HEK293T (cell line): ENCODE results near the gene C19orf47.

Experiments
- CTCF ChIA-PET: fragments of 350-600 bp; formaldehyde crosslinking; extraction: SDS; loops from one replicate; lab custom pipeline; 2021; ENCODE audit warnings: antibody characterized with exemption, inconsistent platforms; lab: Yijun Ruan, JAX
- POLR2A ChIA-PET: fragments of 350-600 bp; formaldehyde crosslinking; extraction: SDS; loops from one replicate; lab custom pipeline; 2020; ENCODE audit warnings: antibody characterized with exemption, inconsistent platforms; lab: Yijun Ruan, JAX
- DNase-seq: peaks from one replicate; pipeline ENCODE4 v3.0.0; 2012; ENCODE audit warnings: mixed read lengths; ENCODE audit errors: extremely low spot score
- ARNT ChIP-seq: fragments of 450-650 bp; IDR thresholded peaks from 2 replicates; pipeline ENCODE4 v1.6.1; 2017; ENCODE audit warnings: mild to moderate bottlenecking
- BHLHE40 ChIP-seq: fragments of 450-650 bp; IDR thresholded peaks from 2 replicates; pipeline ENCODE4 v1.6.1; 2016; ENCODE audit warnings: mild to moderate bottlenecking, moderate library complexity, borderline replicate concordance
- CTBP1 ChIP-seq: fragments of 450-650 bp; IDR thresholded peaks from 2 replicates; pipeline ENCODE4 v1.6.1; 2016; ENCODE audit warnings: borderline replicate concordance
- ELF4 ChIP-seq: fragments of 450-650 bp; IDR thresholded peaks from 2 replicates; pipeline ENCODE4 v1.6.1; 2017; ENCODE audit warnings: antibody characterized with exemption
- FOXA1 ChIP-seq: fragments of 450-650 bp; IDR thresholded peaks from 2 replicates; pipeline ENCODE4 v1.6.1; 2016; ENCODE audit warnings: mild to moderate bottlenecking
- FOXK2 ChIP-seq: fragments of 450-650 bp; IDR thresholded peaks from 2 replicates; pipeline ENCODE4 v1.6.1; 2016; ENCODE audit warnings: mild to moderate bottlenecking
- FOXM1 ChIP-seq: fragments of 450-650 bp; IDR thresholded peaks from 2 replicates; pipeline ENCODE4 v1.6.1; 2017; ENCODE audit warnings: mild to moderate bottlenecking, borderline replicate concordance
- HDGF ChIP-seq: fragments of 450-650 bp; IDR thresholded peaks from 2 replicates; pipeline ENCODE4 v1.6.1; 2017; ENCODE audit warnings: antibody characterized with exemption, borderline replicate concordance
- L3MBTL2 ChIP-seq: fragments of 450-650 bp; conservative IDR thresholded peaks from 2 replicates; pipeline ENCODE4 v1.6.1; 2016; ENCODE audit warnings: mild to moderate bottlenecking
- LEF1 ChIP-seq: fragments of 450-650 bp; IDR thresholded peaks from 2 replicates; pipeline ENCODE4 v1.6.1; 2017; ENCODE audit warnings: mild to moderate bottlenecking, borderline replicate concordance
- NFRKB ChIP-seq: fragments of 450-650 bp; IDR thresholded peaks from 2 replicates; pipeline ENCODE4 v1.6.1; 2016; ENCODE audit warnings: mild to moderate bottlenecking, moderate library complexity
- SP1 ChIP-seq: fragments of 450-650 bp; IDR thresholded peaks from 2 replicates; pipeline ENCODE4 v1.6.1; 2017
- SUZ12 ChIP-seq: fragments of 450-650 bp; IDR thresholded peaks from 2 replicates; pipeline ENCODE4 v1.6.1; 2016; ENCODE audit warnings: mild to moderate bottlenecking
- TARDBP ChIP-seq: fragments of 450-650 bp; IDR thresholded peaks from 2 replicates; pipeline ENCODE4 v1.6.1; 2016
- ZNF384 ChIP-seq: fragments of 450-650 bp; IDR thresholded peaks from 2 replicates; pipeline ENCODE4 v1.6.1; 2016
- TF ChIP-seq, protein P1 (sequence below): fragments of 450-650 bp; IDR thresholded peaks from 2 replicates; pipeline ENCODE4 v1.6.1; 2016

Gene C19orf47

DNA sequence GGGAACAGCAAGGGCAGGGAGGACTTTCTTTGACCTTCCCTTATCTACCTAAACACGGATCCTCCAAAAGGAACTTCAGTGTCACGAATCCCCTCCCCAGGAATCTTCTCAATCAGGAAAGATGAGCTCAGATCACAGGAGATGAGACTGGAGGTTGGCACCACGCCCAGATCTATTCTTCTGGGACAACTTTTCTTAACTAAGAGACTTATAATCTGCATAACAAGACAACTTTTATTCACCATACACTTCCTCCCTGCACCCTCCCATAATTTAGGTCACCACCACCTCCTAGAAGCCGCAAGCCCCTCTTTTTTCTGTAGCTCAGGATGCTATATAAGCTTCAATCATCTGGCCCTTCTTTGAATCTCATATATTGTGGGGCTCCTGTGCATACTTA lies 43.9 kb downstream of the C19orf47 start:
- no peak for DNase-seq
- ChIA-PET CTCF (no interaction called here), POLR2A (no interaction called here)
- no peak for TF ChIP-seq SP1
- TF ChIP-seq BHLHE40, result no peak
- TF ChIP-seq ARNT, result no peak
- no peak for TF ChIP-seq SUZ12
- TF ChIP-seq FOXK2, result no peak
- no peak for TF ChIP-seq TARDBP
- no peak for TF ChIP-seq L3MBTL2
- no peak for TF ChIP-seq HDGF
- TF ChIP-seq, protein P1, sequence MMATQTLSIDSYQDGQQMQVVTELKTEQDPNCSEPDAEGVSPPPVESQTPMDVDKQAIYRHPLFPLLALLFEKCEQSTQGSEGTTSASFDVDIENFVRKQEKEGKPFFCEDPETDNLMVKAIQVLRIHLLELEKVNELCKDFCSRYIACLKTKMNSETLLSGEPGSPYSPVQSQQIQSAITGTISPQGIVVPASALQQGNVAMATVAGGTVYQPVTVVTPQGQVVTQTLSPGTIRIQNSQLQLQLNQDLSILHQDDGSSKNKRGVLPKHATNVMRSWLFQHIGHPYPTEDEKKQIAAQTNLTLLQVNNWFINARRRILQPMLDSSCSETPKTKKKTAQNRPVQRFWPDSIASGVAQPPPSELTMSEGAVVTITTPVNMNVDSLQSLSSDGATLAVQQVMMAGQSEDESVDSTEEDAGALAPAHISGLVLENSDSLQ, result no peak
- no peak for TF ChIP-seq FOXM1
- TF ChIP-seq ZNF384, result no peak
- TF ChIP-seq ELF4, result no peak
- no peak for TF ChIP-seq FOXA1
- TF ChIP-seq LEF1, result no peak
- TF ChIP-seq CTBP1, result no peak
- no peak for TF ChIP-seq NFRKB

DNA sequence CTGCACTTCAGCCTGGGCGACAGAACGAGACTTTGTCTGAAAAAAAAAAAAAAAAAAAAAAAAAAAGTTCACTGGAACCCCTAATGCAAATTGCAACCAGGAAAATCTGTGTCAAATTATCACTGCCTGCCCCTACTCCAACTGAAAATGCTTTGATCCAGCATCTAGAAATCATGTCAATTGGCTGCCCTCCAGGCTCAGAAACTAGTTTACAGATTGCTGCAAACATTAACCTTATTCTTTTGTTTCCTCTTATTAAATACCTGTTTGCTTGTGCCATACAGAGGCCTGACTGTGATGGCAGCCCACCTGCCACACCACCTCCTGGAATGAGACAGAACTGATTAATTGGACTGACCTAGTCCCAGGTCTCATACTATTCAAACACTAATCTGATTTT lies 44.4 kb downstream of the C19orf47 start:
- POLR2A ChIA-PET, result no interaction called here
- CTCF ChIA-PET, result no interaction called here

DNA sequence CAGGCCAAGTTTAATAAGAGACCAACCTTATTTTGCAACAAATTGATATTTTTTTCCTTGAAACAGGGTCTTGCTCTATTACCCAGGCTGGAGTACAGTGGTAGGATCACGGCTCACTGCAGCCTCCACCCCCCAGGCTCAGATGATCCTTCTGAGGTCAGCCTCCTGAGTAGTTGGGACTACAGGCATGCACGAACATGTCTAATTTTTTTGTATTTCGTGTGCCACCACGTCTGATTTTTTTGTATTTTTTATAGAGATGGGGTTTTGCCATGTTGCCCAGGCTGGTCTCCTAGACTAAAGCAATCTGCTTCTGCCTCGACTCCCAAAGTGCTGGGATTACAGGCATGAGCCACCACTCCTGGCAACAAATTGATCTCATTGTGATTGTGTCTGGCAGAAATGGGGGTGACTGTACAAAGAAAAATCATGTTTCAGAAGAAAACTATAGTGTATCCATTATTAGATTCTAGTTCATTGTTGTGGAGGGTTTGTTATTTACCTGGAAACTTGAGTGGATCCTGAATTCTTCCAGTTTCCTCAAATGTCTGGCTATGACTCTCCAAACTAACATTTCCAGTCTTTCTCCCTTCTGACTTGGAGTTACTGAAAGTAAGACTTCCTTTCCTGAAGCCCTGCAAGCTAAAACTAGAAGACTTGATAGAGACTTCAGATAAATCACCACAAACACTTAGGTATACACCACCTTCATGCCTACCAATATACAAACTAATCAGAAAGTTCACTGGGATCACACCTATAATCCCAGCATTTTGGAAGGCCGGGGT lies 45.8 kb downstream of the C19orf47 start:
- no peak for DNase-seq
- TF ChIP-seq CTBP1, result no peak
- TF ChIP-seq L3MBTL2, result no peak
- TF ChIP-seq HDGF, result no peak
- no peak for TF ChIP-seq SUZ12
- no peak for TF ChIP-seq ELF4
- no peak for TF ChIP-seq NFRKB
- no peak for TF ChIP-seq FOXK2
- TF ChIP-seq TARDBP, result no peak
- TF ChIP-seq, protein P1, result no peak
- no peak for TF ChIP-seq LEF1
- TF ChIP-seq ARNT, result no peak
- no peak for TF ChIP-seq SP1
- POLR2A ChIA-PET, result no interaction called here

More for the DNA sequence above, 44.4 kb downstream of the C19orf47 start:
- TF ChIP-seq NFRKB (no peak), BHLHE40 (no peak), TARDBP (no peak), SP1 (no peak), ARNT (no peak), HDGF (no peak), ELF4 (no peak), ZNF384 (no peak), FOXA1 (no peak), SUZ12 (no peak)
- no peak for DNase-seq

DNA sequence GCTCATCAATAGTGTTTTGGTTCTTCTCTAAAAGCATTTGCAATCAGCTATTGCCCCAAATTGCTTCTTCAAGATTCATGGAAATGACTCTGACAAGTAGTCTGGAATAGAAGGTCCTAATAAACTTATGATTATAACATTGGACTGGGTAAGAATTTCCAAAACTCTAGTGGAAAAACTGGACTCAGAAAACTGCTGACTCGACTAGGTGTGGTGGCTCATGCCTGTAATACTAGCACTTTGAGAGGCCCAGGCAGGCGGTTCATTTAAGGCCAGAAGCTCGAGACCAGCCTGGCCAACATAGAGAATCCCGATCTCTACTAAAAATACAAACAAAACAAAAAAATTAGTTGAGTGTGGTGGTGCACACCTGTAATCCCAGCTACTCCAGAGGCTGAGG lies 47.5 kb downstream of the C19orf47 start:
- CTCF ChIA-PET, result interaction anchor here (1.2 kb wide), 1 partner anchor 223 kb away, joined by 3 read pairs; no protein-coding TSS in a partner anchor
- TF ChIP-seq SP1, result no peak
- POLR2A ChIA-PET, result no interaction called here
- no peak for DNase-seq

More for the DNA sequence above, 45.8 kb downstream of the C19orf47 start:
- CTCF ChIA-PET, result no interaction called here

DNA sequence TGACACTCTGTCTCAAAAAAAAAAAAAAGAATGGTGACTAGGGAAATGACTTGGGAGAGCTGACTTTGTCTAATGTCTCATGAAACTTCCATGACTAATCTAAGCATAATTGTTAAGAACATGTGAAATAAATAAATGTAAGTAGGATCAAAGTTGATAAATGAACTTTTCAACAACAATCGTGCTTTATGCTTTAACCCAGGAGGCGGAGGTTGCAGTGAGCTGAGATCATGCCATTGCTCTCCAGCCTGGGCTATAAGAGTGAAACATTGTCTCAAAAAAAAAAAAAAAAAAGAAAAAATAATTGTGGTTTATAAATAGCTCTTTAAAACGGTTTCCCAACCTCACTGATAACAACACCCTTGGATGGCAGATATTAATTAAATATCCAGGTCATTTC lies 50.2 kb downstream of the C19orf47 start:
- POLR2A ChIA-PET, result no interaction called here
- DNase-seq, result no peak
- TF ChIP-seq CTBP1 (no peak), LEF1 (no peak), FOXA1 (no peak), BHLHE40 (no peak), HDGF (no peak), NFRKB (no peak), FOXK2 (no peak)
- TF ChIP-seq, protein P1, result no peak
- CTCF ChIA-PET, result no interaction called here

DNA sequence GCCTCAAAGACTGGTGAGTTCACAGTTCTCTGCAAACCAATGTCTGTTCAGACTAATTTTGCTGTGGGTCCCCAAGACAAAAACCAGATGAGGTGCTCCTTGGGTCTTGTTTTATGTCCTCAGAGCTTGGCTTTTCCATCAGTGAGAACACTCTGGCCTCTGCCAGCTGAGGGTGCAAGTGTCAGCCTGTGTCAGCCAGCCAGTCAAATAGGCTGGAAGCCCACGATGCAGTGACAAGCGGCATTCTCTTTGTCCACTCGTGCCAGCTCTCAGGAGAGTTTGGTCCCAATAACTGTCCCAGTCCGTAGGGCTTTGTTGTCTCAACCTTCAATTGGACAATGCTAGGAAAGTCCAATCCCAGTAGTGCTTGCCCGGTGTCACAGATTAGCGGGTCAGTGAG lies 53.6 kb downstream of the C19orf47 start:
- ChIA-PET CTCF (interaction anchor here (2.3 kb wide), 1 partner anchor 11 kb away, joined by 5 read pairs; no protein-coding TSS in a partner anchor), POLR2A (no interaction called here)
- DNase-seq, result no peak
- TF ChIP-seq NFRKB (no peak), FOXK2 (no peak), ARNT (no peak)

DNA sequence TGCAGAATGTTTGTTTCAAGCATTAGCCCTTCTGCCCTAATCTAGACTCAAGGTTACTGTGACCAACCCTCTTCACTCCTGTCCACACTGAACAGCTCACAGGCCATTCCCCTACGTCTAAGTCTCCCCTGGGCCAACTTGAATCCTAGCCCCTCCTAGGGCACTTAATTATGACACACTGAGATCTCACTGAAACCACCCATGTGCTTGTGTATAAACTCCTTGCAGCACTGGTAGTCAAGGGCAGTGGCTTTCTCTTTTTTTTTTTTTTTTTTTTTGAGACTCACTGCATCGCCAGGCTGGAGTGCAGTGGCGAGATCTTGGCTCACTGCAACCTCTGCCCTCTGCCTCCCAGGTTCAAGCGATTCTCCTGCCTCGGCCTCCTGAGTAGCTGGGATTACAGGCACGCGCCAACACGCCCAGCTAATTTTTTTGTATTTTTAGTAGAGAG lies 61.2 kb downstream of the C19orf47 start:
- ChIA-PET CTCF (no interaction called here), POLR2A (interaction anchor here (1.3 kb wide), 1 partner anchor 95 kb away, joined by 3 read pairs; no protein-coding TSS in a partner anchor)
- no peak for DNase-seq

More for the DNA sequence above, 61.2 kb downstream of the C19orf47 start:
- no peak for TF ChIP-seq FOXM1
- TF ChIP-seq NFRKB, result no peak
- TF ChIP-seq LEF1, result no peak
- no peak for TF ChIP-seq ARNT
- no peak for TF ChIP-seq FOXK2
- TF ChIP-seq ZNF384, result peak; percentile 33; the same call in 1 of the 2 replicates
- TF ChIP-seq SUZ12, result no peak
